Measurements from ENCODE around the gene CDK18. TPM values are rescaled to one million over a fixed set of nuclear protein-coding genes. Genes with fewer than 3 reads are reported as not detected.

CDK18 gene
- total RNA-seq, 6 experiments from 2014 or later: 0.33 to 2.9 (median 1.7) TPM

DNA sequence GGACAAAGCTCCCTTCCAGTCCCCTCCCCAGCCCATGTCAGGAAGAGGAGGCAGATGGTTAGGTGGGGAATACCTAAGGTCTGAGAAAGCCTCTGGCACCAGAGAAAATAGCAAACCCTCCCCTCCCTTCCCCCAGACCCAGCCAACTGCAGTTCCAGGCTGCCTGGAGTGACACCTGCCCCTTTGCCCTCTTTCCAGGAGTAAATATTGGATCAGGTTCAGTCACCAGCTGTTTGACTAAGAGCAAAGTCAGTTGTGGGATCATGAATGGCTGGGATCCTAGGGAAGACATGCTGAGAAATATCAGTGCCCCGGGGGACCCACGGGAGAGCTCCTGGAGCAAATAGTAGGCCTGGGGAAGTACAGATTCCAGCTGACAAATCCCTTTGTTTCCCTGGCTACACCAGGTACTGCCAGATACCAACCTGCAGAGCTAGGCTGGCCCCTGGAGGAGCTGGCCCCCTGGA is 12.2 kb upstream of the CDK18 start:
- H3K9me3 Mint-ChIP-seq: no peaks in the 10 kb centered on the region
- no peak for DNase-seq
- H3K27me3 Mint-ChIP-seq (ENCODE audit: insufficient read depth): peaks cover 45% of the 10 kb centered on the region
- no peaks in the 10 kb centered on the region for H3K36me3 Mint-ChIP-seq (ENCODE audit: low read depth)
- no peak overlapping the region for H3K4me3 Mint-ChIP-seq
- no peak overlapping the region for H3K27ac Mint-ChIP-seq
- TF ChIP-seq, protein P1, sequence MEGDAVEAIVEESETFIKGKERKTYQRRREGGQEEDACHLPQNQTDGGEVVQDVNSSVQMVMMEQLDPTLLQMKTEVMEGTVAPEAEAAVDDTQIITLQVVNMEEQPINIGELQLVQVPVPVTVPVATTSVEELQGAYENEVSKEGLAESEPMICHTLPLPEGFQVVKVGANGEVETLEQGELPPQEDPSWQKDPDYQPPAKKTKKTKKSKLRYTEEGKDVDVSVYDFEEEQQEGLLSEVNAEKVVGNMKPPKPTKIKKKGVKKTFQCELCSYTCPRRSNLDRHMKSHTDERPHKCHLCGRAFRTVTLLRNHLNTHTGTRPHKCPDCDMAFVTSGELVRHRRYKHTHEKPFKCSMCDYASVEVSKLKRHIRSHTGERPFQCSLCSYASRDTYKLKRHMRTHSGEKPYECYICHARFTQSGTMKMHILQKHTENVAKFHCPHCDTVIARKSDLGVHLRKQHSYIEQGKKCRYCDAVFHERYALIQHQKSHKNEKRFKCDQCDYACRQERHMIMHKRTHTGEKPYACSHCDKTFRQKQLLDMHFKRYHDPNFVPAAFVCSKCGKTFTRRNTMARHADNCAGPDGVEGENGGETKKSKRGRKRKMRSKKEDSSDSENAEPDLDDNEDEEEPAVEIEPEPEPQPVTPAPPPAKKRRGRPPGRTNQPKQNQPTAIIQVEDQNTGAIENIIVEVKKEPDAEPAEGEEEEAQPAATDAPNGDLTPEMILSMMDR (IDR thresholded peaks at IDR 0.05): no peak
- H3K4me1 Mint-ChIP-seq (ENCODE audit: low read depth): peaks cover 8% of the 10 kb centered on the region

DNA sequence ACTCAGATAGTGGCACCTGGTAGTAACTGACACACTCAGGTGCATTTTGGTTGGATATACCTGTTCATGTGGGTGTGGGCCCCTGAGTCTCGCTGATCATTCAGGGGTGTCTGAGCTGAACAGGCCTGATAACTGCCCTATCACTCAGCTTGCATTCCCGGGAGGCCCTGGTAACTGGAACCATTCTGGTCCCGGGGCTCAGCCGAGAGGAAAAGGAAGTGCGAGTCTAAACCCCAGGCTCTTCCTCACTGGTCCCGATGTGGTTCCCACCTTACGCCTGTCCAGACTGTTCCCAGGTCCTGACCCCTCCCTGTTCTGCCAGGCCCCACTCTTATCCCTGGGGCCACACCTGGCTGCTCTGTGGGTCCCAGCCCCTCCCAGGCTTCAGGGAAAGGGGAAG is 11.7 kb upstream of the CDK18 start:
- no peak overlapping the region for H3K4me3 Mint-ChIP-seq
- H3K4me1 Mint-ChIP-seq (ENCODE audit: low read depth): peaks cover 8% of the 10 kb centered on the region
- TF ChIP-seq, protein P1 (IDR thresholded peaks at IDR 0.05): no peak
- peaks cover 45% of the 10 kb centered on the region for H3K27me3 Mint-ChIP-seq (ENCODE audit: insufficient read depth)
- DNase-seq: no peak
- H3K9me3 Mint-ChIP-seq: no peaks in the 10 kb centered on the region
- H3K36me3 Mint-ChIP-seq (ENCODE audit: low read depth): no peaks in the 10 kb centered on the region
- H3K27ac Mint-ChIP-seq: no peak overlapping the region

DNA sequence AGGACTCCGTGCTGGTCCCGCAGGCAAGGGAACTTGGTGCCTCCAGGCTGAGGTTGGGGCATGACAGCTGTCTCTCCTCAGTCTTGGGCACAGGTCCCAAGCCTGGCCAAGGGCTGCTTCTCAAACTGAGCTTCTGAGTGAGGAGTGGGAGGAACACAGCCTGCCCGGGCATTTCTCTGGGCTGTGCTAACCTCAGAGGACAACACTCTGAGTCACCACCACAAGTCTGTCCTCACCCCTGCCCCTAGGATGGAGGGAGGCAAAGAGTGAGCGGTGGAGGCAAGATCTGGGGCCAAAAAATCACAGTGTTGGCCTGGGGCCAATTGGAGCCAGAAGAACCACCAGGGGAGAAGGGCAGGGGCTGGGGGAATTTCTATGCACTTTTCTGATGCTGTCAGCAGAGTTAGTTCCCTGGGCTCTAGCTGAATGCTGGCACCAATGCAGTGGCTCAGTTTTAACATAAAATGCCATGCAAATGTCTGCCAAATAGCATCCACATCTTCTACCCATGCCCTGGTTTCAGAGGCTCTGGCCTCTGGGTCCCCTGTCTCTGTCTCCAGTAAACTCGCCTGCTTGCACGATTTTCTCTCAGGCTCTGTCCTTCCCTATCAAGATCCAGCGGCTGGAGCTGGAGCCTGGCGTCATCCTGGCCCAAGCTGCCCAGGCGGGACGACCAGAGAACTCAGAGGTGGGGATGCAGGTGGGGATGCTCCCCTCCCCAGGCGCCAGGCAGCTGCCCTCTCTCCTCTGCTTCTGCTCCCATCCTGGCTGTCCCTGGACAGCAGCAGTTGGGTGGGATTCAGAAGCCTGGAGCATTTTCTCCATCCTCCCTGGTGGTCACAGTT is 11.0 kb upstream of the CDK18 start:
- peaks cover 8% of the 10 kb centered on the region for H3K4me1 Mint-ChIP-seq (ENCODE audit: low read depth)
- H3K4me3 Mint-ChIP-seq: no peak overlapping the region
- no peaks in the 10 kb centered on the region for H3K36me3 Mint-ChIP-seq (ENCODE audit: low read depth)
- DNase-seq: peak; percentile 42
- TF ChIP-seq, protein P1 (IDR thresholded peaks at IDR 0.05): no peak
- H3K9me3 Mint-ChIP-seq: no peaks in the 10 kb centered on the region
- H3K27ac Mint-ChIP-seq: no peak overlapping the region
- H3K27me3 Mint-ChIP-seq (ENCODE audit: insufficient read depth): peaks cover 42% of the 10 kb centered on the region

DNA sequence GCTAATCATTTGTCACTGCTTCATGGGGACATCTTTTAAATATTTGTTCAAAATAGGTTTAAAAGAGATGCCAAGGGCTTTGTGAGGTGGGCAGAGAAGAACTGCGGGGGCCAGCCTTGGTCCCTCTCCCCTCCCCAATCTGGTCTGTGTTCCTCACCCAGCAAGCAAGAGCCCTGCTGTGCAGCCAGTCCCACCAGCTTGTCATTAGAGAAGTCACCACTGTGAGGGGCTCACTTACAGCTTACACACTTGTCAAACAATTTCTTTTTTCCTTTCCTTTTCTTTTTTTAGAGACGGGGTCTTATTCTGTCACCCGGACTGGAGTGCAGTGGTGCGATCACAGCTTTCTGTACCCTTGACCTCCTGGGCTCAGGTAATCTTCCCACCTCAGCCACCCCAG is 10.4 kb upstream of the CDK18 start:
- no peaks in the 10 kb centered on the region for H3K36me3 Mint-ChIP-seq (ENCODE audit: low read depth)
- H3K27ac Mint-ChIP-seq: no peak overlapping the region
- no peak for DNase-seq

DNA sequence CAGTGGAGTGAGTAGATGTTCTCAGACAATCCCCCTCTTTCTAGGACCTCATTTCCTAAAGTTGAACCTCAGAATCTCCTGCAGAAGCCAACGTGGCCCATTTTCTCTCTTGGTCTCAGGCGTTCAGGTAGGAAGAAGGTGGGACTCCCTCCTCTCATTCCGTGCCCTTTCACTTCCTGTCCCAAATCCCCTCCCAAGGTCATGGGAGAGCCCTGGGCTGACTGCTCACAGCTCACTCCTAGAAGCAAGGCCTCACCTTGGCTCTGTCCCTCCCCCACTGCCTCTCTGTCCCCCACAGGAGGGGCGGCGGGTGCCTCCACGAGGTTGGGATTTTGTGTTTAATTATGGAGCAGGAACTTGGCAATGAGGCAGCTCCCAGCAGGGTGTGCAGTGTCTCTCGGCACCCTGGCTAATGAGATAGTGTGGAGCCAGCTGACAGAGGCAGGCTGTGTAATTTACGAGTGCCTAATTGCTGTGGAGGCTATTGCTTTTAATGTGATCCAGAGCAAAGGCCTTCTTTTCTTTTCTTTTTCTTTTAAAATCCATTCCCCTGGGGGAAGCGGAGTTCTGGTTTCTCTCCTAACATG is 9.1 kb upstream of the CDK18 start:
- Mint-ChIP-seq H3K36me3 (ENCODE audit: low read depth) (no peaks in the 10 kb centered on the region), H3K27me3 (ENCODE audit: insufficient read depth) (peaks cover 39% of the 10 kb centered on the region), H3K4me1 (ENCODE audit: low read depth) (peaks cover 8% of the 10 kb centered on the region), H3K9me3 (no peaks in the 10 kb centered on the region), H3K4me3 (no peak overlapping the region), H3K27ac (no peak overlapping the region)
- DNase-seq: no peak
- TF ChIP-seq, protein P1 (IDR thresholded peaks at IDR 0.05): no peak

More for the DNA sequence above, 10.4 kb upstream of the CDK18 start:
- Mint-ChIP-seq H3K4me3 (no peak overlapping the region), H3K9me3 (no peaks in the 10 kb centered on the region), H3K27me3 (ENCODE audit: insufficient read depth) (peaks cover 43% of the 10 kb centered on the region), H3K4me1 (ENCODE audit: low read depth) (peaks cover 8% of the 10 kb centered on the region)
- TF ChIP-seq, protein P1 (IDR thresholded peaks at IDR 0.05): no peak

Data from HFFc6 (cell line).